Keratinocyte (primary cell): Measurements from ENCODE around the gene MARCHF2.

Source experiments
- EZH2 ChIP-seq: IDR thresholded peaks from one replicate; pipeline ENCODE4 v1.6.1; 2012; ENCODE audit warnings: inconsistent platforms, mild to moderate bottlenecking, low read length, moderate library complexity
- TF ChIP-seq, protein P1 (sequence below), 3 experiments: IDR thresholded peaks in 1 of 3; conservative IDR thresholded peaks in 1 of 3; optimal IDR thresholded peaks in 1 of 3; 2 replicates in 2 of 3; 3 replicates in 1 of 3; pipeline versions ENCODE3 to v1.5.1; 2011; ENCODE audit warnings: low read length in 3 of 3, mild to moderate bottlenecking in 3 of 3, moderate library complexity in 2 of 3, control low read depth in 1 of 3, inconsistent platforms in 1 of 3; ENCODE audit not compliant: insufficient read depth in 2 of 3; ENCODE audit errors: extremely low read depth in 1 of 3

GRCh38 chr19:8461891-8462290 is 48.8 kb downstream of the MARCHF2 start:
- TF ChIP-seq, protein P1, sequence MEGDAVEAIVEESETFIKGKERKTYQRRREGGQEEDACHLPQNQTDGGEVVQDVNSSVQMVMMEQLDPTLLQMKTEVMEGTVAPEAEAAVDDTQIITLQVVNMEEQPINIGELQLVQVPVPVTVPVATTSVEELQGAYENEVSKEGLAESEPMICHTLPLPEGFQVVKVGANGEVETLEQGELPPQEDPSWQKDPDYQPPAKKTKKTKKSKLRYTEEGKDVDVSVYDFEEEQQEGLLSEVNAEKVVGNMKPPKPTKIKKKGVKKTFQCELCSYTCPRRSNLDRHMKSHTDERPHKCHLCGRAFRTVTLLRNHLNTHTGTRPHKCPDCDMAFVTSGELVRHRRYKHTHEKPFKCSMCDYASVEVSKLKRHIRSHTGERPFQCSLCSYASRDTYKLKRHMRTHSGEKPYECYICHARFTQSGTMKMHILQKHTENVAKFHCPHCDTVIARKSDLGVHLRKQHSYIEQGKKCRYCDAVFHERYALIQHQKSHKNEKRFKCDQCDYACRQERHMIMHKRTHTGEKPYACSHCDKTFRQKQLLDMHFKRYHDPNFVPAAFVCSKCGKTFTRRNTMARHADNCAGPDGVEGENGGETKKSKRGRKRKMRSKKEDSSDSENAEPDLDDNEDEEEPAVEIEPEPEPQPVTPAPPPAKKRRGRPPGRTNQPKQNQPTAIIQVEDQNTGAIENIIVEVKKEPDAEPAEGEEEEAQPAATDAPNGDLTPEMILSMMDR (optimal IDR thresholded peaks at IDR 0.05 in 1 of 3, IDR thresholded peaks at IDR 0.05 in 1 of 3, conservative IDR thresholded peaks at IDR 0.05 in 1 of 3; ENCODE audit: extremely low read depth in 1 of 3, insufficient read depth in 2 of 3, low read length in 3 of 3): no peak
- no peak for TF ChIP-seq EZH2
